ENCODE measurements around the gene NXNL1. TPM values are rescaled to one million over a fixed set of nuclear protein-coding genes. Genes with fewer than 3 reads are reported as not detected.

NXNL1 gene
- total and polyA plus RNA-seq, 2 experiments from 2014 or later: not detected

GRCh38 chr19:17469481-17470067 lies 8.8 kb upstream of the NXNL1 start:
- DNase-seq (ENCODE audit: low spot score): peak; percentile 98
- Mint-ChIP-seq H3K9me3 (no peaks in the 10 kb centered on the region), H3K4me1 (peaks cover 23% of the 10 kb centered on the region), H3K27ac (peak overlapping the region; percentile 98), H3K36me3 (ENCODE audit: low read depth) (no peaks in the 10 kb centered on the region; the same call in 2 of the 3 replicates), H3K4me3 (peak overlapping the region; percentile 94), H3K27me3 (ENCODE audit: insufficient read depth, low read depth, poor library complexity) (peaks cover 21% of the 10 kb centered on the region)
- Histone ChIP-seq H3F3A (replicated peaks; ENCODE audit: low read depth) (0 out of 2 replicates have a peak, but pooled peaks cover 6% of the 10 kb centered on the region), H4K20me1 (replicated peaks; ENCODE audit: insufficient read depth) (no peaks in the 10 kb centered on the region), H2AFZ (peak overlapping the region; percentile 100), H3K4me2 (peak overlapping the region; percentile 96), H3K36me3 (ENCODE audit: insufficient read depth) (no peaks in the 10 kb centered on the region), H3K9me2 (ENCODE audit: insufficient read depth) (no peaks in the 10 kb centered on the region), H3K27ac (ENCODE audit: low read depth) (no peak overlapping the region; the same call in 1 of the 2 replicates), H3K79me2 (replicated peaks; ENCODE audit: insufficient read depth) (no peaks in the 10 kb centered on the region), H3K4me1 (ENCODE audit: insufficient read depth) (peaks cover 12% of the 10 kb centered on the region), H3K4me3 (peak overlapping the region; percentile 92), H3K27me3 (ENCODE audit: insufficient read depth) (peaks cover 24% of the 10 kb centered on the region)
- TF ChIP-seq EZH2phosphoT487 (IDR thresholded peaks at IDR 0.05; ENCODE audit: unreplicated experiment) (no peak), POLR2AphosphoS5 (IDR thresholded peaks at IDR 0.05; ENCODE audit: low read depth) (no peak), REST (IDR thresholded peaks at IDR 0.05; ENCODE audit: unreplicated experiment) (no peak), ZNF462 (CRISPR knock-in tag; IDR thresholded peaks at IDR 0.05) (no peak), NANOG (IDR thresholded peaks at IDR 0.05; ENCODE audit: borderline replicate concordance) (no peak), ZNF114 (CRISPR knock-in tag; IDR thresholded peaks at IDR 0.05) (no peak)
- peak; percentile 60 for ATAC-seq
